DMS114 treated with DMSO at 0.1 percent for 48 hours (cell line): ENCODE results near the gene CRIP1.

Experiments
- DNase-seq: peaks from one replicate; lab custom pipeline; 2025; ENCODE audit not compliant: unreplicated experiment; lab: John Stamatoyannopoulos, UW

CRIP1 gene

GRCh38 chr14:105480199-105480746 lies 6.4 kb upstream of the CRIP1 start:
- no peak for DNase-seq

GRCh38 chr14:105480807-105481801 lies 5.6 kb upstream of the CRIP1 start:
- peak; percentile 60 for DNase-seq

- DNase-seq, result peak; percentile 58
These were observed 4.7 kb upstream of the CRIP1 start for GRCh38 chr14:105481886-105482457.

GRCh38 chr14:105482486-105483110 lies 4.1 kb upstream of the CRIP1 start:
- no peak for DNase-seq

- DNase-seq, result no peak
These were observed 3.2 kb upstream of the CRIP1 start for GRCh38 chr14:105483300-105484068.

GRCh38 chr14:105484069-105484996 lies 2.4 kb upstream of the CRIP1 start:
- DNase-seq, result no peak

GRCh38 chr14:105484997-105485393 lies 1.7 kb upstream of the CRIP1 start:
- no peak for DNase-seq

- peak; percentile 8 for DNase-seq
These were observed 935 bp upstream of the CRIP1 start for GRCh38 chr14:105485739-105486162.

GRCh38 chr14:105486974-105487448 lies 325 bp downstream of the CRIP1 start:
- no peak for DNase-seq

- DNase-seq, result no peak
These were observed 831 bp downstream of the CRIP1 start for GRCh38 chr14:105487449-105487985.

- no peak for DNase-seq
These were observed 1.5 kb downstream of the CRIP1 start for GRCh38 chr14:105487986-105488777.

GRCh38 chr14:105488781-105489541 lies 2.3 kb downstream of the CRIP1 start:
- DNase-seq, result no peak

- peak; percentile 66 for DNase-seq
These were observed 3.0 kb downstream of the CRIP1 start for GRCh38 chr14:105489542-105490266.

- DNase-seq, result no peak
These were observed 3.5 kb downstream of the CRIP1 start for GRCh38 chr14:105490267-105490571.

GRCh38 chr14:105490572-105491365 lies 4.1 kb downstream of the CRIP1 start, which contains the start of gene TEDC1:
TEDC1 (plus strand) TSS chr14:105491246; CDS start chr14:105491376, 130 bp downstream.
- peak; percentile 98 for DNase-seq

- DNase-seq, result peak; percentile 39
These were observed 4.8 kb downstream of the CRIP1 start for GRCh38 chr14:105491366-105491973.
